Measurements from ENCODE around the gene RNF25.

RNF25 gene

DNA sequence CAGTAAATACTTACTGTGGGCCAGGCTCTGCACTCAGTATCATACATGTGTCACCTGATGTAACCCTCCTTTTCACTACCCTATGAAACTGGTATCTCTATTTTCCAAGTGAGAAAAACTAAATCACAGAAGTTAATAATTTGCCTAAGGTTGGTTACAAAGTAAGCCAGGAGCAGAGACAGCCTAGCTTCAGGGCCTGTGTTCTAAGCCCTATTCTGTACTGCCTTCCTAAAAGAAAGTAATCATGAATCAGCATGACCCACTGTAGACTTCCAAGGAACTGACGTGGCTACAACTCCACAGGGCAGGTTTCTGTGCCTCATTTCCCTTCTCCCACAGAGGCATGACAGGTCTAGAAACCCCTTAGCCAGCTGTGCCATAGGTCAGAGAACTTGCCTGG lies 26.7 kb downstream of the RNF25 start:
- no peak overlapping the region for H3K4me3 ChIP-seq (ENCODE audit: low read length)
- H3K9me3 ChIP-seq (ENCODE audit: control insufficient read depth, low read length), result no peaks in the 10 kb centered on the region
- peak overlapping the region; percentile 60 for H3K9ac ChIP-seq (ENCODE audit: low read length)
- peaks cover 14% of the 10 kb centered on the region for H3K4me1 ChIP-seq (ENCODE audit: control insufficient read depth, insufficient read depth, low read length)
- H3K36me3 ChIP-seq (ENCODE audit: control insufficient read depth, insufficient read depth, low read length, severe bottlenecking), result peaks cover 82% of the 10 kb centered on the region
- no peak for DNase-seq (ENCODE audit: low read depth)
- no peaks in the 10 kb centered on the region for H3K27me3 ChIP-seq (replicated peaks; ENCODE audit: control insufficient read depth, insufficient read depth, low read length)

DNA sequence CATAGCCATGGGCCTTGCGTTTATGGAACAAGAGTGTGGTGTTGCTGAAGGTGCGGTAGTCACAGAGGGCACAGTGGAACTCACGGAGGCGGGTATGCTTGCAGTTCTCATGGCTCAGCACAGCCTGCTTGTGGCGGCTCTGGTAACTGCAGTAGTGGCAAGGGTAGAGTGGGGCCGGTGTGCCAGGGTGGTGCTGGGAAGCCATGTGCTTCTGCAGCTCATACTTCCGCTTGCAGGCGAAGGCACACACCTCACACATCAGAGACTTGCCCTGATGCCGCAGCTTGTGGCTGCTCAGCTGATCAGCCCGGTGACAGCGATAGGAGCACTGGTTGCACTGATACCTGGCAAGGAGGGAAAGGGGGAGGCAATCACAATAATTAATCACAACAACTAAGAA lies 27.1 kb downstream of the RNF25 start:
- peaks cover 80% of the 10 kb centered on the region for H3K36me3 ChIP-seq (ENCODE audit: control insufficient read depth, insufficient read depth, low read length, severe bottlenecking)
- no peak for DNase-seq (ENCODE audit: low read depth)
- H3K4me3 ChIP-seq (ENCODE audit: low read length), result no peak overlapping the region

DNA sequence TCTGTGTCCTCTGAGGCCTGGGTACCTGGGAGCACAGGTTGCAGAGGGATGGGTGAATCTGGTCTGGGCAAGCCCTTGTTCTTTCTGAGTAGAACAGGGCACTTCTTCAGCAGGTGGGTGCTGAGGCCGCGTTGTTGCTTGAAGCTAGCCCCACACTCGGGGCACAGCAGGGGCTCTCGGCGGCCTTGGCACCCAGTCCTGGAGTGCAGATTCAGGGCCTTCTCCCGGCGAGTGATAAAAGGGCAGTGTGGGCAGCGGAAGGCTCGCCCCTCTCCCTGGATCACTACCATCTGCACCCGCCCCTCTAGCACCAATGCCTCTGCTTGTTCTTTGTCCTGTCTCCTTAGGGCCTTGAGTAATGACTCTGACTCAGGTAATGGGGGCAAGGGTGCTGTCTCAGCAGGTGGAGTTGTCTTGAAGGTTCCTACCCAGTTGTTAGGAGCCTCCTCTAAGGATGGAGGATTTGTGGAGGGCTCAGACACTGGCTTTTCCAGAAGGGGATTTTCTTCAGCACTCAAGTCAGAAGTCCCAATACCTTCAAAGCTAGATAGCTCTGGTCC lies 28.0 kb downstream of the RNF25 start:
- Histone ChIP-seq H3K27me3 (replicated peaks; ENCODE audit: control insufficient read depth, insufficient read depth, low read length) (no peaks in the 10 kb centered on the region), H3K36me3 (ENCODE audit: control insufficient read depth, insufficient read depth, low read length, severe bottlenecking) (peaks cover 78% of the 10 kb centered on the region), H3K4me3 (ENCODE audit: low read length) (no peak overlapping the region), H3K9me3 (ENCODE audit: control insufficient read depth, low read length) (no peaks in the 10 kb centered on the region), H3K9ac (ENCODE audit: low read length) (no peak overlapping the region), H3K4me1 (ENCODE audit: control insufficient read depth, insufficient read depth, low read length) (peaks cover 14% of the 10 kb centered on the region)
- DNase-seq (ENCODE audit: low read depth), result no peak

More for the DNA sequence above, 27.1 kb downstream of the RNF25 start:
- Histone ChIP-seq H3K4me1 (ENCODE audit: control insufficient read depth, insufficient read depth, low read length) (peaks cover 14% of the 10 kb centered on the region), H3K9me3 (ENCODE audit: control insufficient read depth, low read length) (no peaks in the 10 kb centered on the region), H3K9ac (ENCODE audit: low read length) (peak overlapping the region; percentile 60), H3K27me3 (replicated peaks; ENCODE audit: control insufficient read depth, insufficient read depth, low read length) (no peaks in the 10 kb centered on the region)

DNA sequence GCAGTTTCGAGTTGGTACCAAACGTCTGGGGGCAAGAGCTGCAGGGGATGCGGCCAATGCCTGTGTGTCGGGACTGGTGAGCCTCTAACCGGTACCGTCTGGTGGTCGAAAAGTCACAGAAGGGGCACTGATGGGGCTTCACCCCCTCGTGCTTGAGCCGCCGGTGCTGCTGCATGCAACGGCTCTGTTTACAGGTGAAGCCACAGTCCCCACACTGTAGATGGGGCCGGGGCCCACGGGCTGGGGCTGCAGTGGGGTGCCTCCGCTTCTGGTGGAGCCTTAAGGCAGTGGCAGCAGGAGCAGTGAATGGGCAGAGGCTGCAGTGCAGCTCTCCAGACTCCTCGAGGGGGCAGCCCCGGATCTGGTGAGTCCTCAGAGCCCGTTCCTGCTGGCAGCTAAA lies 29.0 kb downstream of the RNF25 start:
- Histone ChIP-seq H3K36me3 (ENCODE audit: control insufficient read depth, insufficient read depth, low read length, severe bottlenecking) (peaks cover 78% of the 10 kb centered on the region), H3K9ac (ENCODE audit: low read length) (no peak overlapping the region), H3K4me3 (ENCODE audit: low read length) (no peak overlapping the region), H3K4me1 (ENCODE audit: control insufficient read depth, insufficient read depth, low read length) (peaks cover 14% of the 10 kb centered on the region), H3K9me3 (ENCODE audit: control insufficient read depth, low read length) (no peaks in the 10 kb centered on the region), H3K27me3 (replicated peaks; ENCODE audit: control insufficient read depth, insufficient read depth, low read length) (no peaks in the 10 kb centered on the region)
- no peak for DNase-seq (ENCODE audit: low read depth)

DNA sequence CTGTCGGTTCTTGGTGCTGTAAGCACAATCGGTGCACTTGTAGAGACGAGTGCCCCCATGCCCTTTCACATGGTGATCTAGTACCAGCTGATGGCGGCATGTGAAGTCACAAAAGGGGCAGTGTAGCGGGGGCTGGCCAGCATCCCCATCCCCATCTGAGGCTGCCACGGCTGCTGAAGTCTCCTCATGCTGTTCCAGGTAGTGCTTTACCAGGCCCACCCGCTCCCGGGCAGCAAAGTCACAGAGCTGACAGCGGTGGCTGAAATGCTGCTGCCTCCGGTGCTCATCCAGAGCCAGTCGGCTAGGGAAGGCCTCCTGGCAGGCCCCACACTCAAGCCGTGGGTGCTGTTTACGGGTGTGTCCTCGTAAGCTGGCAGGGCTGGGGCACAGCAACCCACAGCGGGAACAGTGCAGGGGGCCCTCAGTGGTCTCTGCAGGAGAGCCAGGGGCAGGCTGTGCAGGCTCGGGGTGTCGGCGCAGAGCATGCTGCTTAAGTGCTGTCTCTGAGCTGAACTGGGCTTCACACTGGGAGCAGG lies 29.6 kb downstream of the RNF25 start:
- no peak for DNase-seq (ENCODE audit: low read depth)
- Histone ChIP-seq H3K36me3 (ENCODE audit: control insufficient read depth, insufficient read depth, low read length, severe bottlenecking) (peaks cover 78% of the 10 kb centered on the region), H3K4me3 (ENCODE audit: low read length) (no peak overlapping the region), H3K27me3 (replicated peaks; ENCODE audit: control insufficient read depth, insufficient read depth, low read length) (no peaks in the 10 kb centered on the region), H3K9ac (ENCODE audit: low read length) (no peak overlapping the region), H3K4me1 (ENCODE audit: control insufficient read depth, insufficient read depth, low read length) (peaks cover 14% of the 10 kb centered on the region), H3K9me3 (ENCODE audit: control insufficient read depth, low read length) (no peaks in the 10 kb centered on the region)

DNA sequence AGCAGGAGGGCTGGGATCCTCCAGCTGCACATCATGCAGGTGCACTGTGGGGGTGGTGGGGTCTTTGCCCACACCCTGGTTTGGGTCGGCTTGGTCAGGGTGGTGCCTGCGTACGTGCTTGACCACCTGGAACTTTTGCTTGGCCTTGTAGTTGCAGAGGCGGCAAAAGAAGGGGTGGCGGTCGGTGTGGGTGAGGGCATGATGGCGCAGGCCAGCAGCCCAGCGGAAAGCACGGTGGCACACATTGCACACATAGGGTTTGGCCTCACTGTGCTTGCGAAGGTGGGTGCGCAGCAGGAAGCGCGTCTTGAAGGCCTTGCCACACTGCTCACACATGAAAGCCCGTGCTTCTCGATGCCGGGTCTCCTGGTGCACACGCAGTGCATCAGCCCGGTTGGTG lies 33.4 kb downstream of the RNF25 start:
- Histone ChIP-seq H3K9ac (ENCODE audit: low read length) (no peak overlapping the region), H3K4me1 (ENCODE audit: control insufficient read depth, insufficient read depth, low read length) (no peaks in the 10 kb centered on the region), H3K9me3 (ENCODE audit: control insufficient read depth, low read length) (no peaks in the 10 kb centered on the region), H3K27me3 (replicated peaks; ENCODE audit: control insufficient read depth, insufficient read depth, low read length) (no peaks in the 10 kb centered on the region), H3K36me3 (ENCODE audit: control insufficient read depth, insufficient read depth, low read length, severe bottlenecking) (peaks cover 87% of the 10 kb centered on the region), H3K4me3 (ENCODE audit: low read length) (no peak overlapping the region)
- no peak for DNase-seq (ENCODE audit: low read depth)

DNA sequence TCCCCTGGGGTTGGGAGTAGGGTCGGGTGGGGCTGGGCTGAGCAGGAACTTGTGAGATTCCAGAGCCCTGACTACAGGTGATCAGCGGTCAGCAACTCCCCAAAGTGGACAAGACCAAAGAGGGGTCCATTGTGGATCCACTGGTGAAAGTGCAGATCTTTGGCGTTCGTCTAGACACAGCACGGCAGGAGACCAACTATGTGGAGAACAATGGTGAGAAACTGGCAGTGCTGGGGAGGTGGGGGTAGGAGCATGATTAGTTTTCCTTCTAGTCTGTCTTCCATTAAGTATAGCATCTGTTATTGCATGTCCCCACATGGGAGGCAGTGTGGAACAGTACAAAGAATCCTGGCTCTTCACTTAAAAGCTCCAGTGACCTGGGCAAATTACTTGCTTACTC lies 36.1 kb downstream of the RNF25 start:
- H3K9me3 ChIP-seq (ENCODE audit: control insufficient read depth, low read length), result no peaks in the 10 kb centered on the region
- H3K9ac ChIP-seq (ENCODE audit: low read length), result no peak overlapping the region
- DNase-seq (ENCODE audit: low read depth), result no peak
- H3K4me1 ChIP-seq (ENCODE audit: control insufficient read depth, insufficient read depth, low read length), result no peaks in the 10 kb centered on the region
- H3K4me3 ChIP-seq (ENCODE audit: low read length), result no peak overlapping the region
- H3K27me3 ChIP-seq (replicated peaks; ENCODE audit: control insufficient read depth, insufficient read depth, low read length), result no peaks in the 10 kb centered on the region
- H3K36me3 ChIP-seq (ENCODE audit: control insufficient read depth, insufficient read depth, low read length, severe bottlenecking), result peaks cover 71% of the 10 kb centered on the region

DNA sequence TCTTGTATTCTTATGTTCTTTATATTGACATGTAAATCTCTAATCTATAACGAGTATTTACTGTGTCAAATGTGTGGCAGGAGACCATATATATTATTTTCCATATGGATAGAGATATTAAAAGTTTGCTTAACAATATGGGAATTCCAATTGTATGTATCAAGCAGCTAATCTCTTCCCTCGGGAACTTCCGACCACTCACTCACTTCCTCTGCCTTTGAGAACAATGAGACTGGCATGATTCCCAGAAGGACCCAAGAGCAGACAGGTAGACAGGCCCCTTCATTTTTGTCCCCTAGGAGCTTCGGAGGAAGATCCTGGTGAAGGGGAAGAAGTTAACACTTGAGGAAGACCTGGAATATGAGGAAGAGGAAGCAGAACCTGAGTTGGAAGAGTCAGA lies 40.0 kb downstream of the RNF25 start:
- no peak for DNase-seq (ENCODE audit: low read depth)
- no peaks in the 10 kb centered on the region for H3K4me1 ChIP-seq (ENCODE audit: control insufficient read depth, insufficient read depth, low read length)
- H3K9ac ChIP-seq (ENCODE audit: low read length), result no peak overlapping the region
- H3K36me3 ChIP-seq (ENCODE audit: control insufficient read depth, insufficient read depth, low read length, severe bottlenecking), result peaks cover 36% of the 10 kb centered on the region
- H3K4me3 ChIP-seq (ENCODE audit: low read length), result no peak overlapping the region
- no peaks in the 10 kb centered on the region for H3K27me3 ChIP-seq (replicated peaks; ENCODE audit: control insufficient read depth, insufficient read depth, low read length)
- H3K9me3 ChIP-seq (ENCODE audit: control insufficient read depth, low read length), result no peaks in the 10 kb centered on the region

DNA sequence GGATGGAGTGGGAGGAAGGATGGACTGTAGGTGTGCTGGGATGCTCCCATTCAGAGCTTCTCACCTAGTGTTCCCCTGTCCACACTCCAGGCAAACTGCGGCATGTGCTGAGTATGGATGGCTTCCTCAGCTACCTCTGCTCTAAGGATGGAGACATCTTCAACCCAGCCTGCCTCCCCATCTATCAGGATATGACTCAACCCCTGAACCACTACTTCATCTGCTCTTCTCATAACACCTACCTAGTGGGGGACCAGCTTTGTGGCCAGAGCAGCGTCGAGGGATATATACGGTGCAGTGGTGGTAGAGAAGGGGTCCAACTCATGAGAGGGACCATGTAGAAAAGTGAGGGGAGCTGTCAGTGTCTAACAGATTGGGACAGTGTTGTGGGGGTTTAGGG lies 43.9 kb downstream of the RNF25 start:
- no peak overlapping the region for H3K4me3 ChIP-seq (ENCODE audit: low read length)
- H3K9me3 ChIP-seq (ENCODE audit: control insufficient read depth, low read length), result no peaks in the 10 kb centered on the region
- H3K27me3 ChIP-seq (replicated peaks; ENCODE audit: control insufficient read depth, insufficient read depth, low read length), result no peaks in the 10 kb centered on the region
- no peaks in the 10 kb centered on the region for H3K4me1 ChIP-seq (ENCODE audit: control insufficient read depth, insufficient read depth, low read length)
- no peak overlapping the region for H3K9ac ChIP-seq (ENCODE audit: low read length)
- no peak for DNase-seq (ENCODE audit: low read depth)
- no peaks in the 10 kb centered on the region for H3K36me3 ChIP-seq (ENCODE audit: control insufficient read depth, insufficient read depth, low read length, severe bottlenecking)

DNA sequence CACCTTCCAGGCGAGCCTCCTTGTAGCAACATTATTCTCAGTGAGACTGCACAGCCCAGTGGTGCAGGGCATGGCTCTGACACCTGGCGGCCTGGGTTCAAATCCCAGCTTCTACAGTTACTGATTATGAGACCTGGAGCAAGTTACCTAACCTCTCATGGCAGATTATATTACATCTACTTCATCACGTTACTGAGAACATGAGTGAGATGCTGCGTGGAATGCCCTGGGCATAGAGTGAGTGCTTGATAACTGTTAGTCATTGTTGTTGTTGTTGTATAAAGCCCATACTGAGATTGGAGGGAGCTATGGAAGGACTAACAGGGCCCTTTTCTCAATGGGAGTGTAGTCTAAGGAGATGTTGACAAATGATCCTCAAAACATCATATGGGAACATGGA lies 45.4 kb downstream of the RNF25 start:
- Histone ChIP-seq H3K4me1 (ENCODE audit: control insufficient read depth, insufficient read depth, low read length) (no peaks in the 10 kb centered on the region), H3K9me3 (ENCODE audit: control insufficient read depth, low read length) (no peaks in the 10 kb centered on the region), H3K27me3 (replicated peaks; ENCODE audit: control insufficient read depth, insufficient read depth, low read length) (no peaks in the 10 kb centered on the region), H3K4me3 (ENCODE audit: low read length) (no peak overlapping the region), H3K36me3 (ENCODE audit: control insufficient read depth, insufficient read depth, low read length, severe bottlenecking) (peaks cover 2% of the 10 kb centered on the region), H3K9ac (ENCODE audit: low read length) (no peak overlapping the region)
- DNase-seq (ENCODE audit: low read depth), result no peak

DNA sequence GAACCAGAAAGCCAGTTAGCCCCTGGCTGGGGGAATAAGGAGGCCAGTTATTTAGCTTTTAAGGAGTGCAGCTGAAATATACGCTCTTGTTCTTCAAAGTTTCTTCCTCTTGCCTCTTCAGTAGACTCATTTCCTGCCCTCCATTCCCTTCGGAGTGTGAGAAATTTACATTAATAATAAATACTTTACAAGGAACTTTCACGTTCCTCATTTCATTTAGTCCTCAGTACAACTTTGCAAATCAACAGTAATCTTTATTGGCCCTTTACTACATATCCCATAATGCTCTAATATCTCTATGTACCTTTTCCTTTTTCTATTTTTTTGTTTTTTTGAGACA lies 48.5 kb downstream of the RNF25 start:
- peaks cover 5% of the 10 kb centered on the region for H3K36me3 ChIP-seq (ENCODE audit: control insufficient read depth, insufficient read depth, low read length, severe bottlenecking)
- H3K9me3 ChIP-seq (ENCODE audit: control insufficient read depth, low read length), result no peaks in the 10 kb centered on the region
- H3K27me3 ChIP-seq (replicated peaks; ENCODE audit: control insufficient read depth, insufficient read depth, low read length), result no peaks in the 10 kb centered on the region
- DNase-seq (ENCODE audit: low read depth), result no peak
- H3K9ac ChIP-seq (ENCODE audit: low read length), result no peak overlapping the region
- H3K4me3 ChIP-seq (ENCODE audit: low read length), result no peak overlapping the region
- H3K4me1 ChIP-seq (ENCODE audit: control insufficient read depth, insufficient read depth, low read length), result no peaks in the 10 kb centered on the region
